Measurements from ENCODE around the gene ARFGEF3.
"Not testable (repeated sequence)": the region's sequence is repeated elsewhere in the genome, so short reads cannot be mapped to it uniquely, and the experiment has no call there.

The ARFGEF3 gene

DNA sequence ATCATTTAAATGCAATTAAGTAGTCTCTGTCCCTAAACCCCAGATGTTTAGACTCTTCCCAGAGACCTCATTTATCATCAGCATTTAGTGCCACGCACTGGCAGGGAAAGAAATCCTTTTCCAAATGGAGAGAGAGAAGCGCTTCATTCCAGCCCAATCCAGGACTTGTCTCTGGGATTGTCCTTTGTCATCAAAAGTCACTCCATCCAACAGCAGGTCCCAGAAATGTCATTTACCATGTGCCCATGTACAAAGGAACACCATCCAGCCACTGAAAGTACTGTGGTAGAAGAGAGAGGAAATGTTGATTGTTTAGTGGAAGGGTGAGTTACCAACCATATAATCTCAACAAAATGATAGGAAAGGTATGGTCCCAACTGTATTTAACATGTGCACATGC is 149.1 kb downstream of the ARFGEF3 start:
- no peak for DNase-seq

- no peak for DNase-seq
Measured at GRCh38 chr6:138311268-138311667, 149.5 kb downstream of the ARFGEF3 start.

DNA sequence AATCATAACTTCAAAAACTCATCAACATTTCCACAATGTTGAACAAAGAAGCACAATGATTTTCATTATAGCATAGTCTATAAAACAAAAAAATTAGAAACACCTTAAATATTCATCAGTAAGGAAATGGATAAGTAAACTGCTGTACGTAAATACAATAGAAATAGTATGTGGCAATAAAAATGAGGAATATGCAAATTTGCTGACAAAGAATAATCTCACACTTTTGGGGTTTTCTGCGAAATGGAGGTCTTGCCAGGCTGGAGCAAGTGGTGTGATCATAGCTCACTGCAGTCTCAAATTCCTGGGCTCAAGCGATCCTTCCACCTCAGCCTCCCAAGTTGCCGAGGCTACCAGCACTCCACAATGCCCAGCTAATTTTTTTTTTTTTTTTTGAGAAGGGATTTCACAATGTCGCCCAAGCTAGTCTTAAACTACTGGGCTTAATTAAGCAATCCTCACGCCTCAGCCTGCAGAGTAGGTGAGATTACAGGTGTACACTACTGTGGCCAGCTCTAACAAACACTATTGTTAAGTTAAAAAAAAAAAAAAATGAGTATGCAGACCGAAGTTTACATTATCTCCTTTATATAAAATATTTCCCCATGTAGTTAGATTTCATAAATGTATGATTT is 157.1 kb downstream of the ARFGEF3 start:
- no peak for DNase-seq

DNA sequence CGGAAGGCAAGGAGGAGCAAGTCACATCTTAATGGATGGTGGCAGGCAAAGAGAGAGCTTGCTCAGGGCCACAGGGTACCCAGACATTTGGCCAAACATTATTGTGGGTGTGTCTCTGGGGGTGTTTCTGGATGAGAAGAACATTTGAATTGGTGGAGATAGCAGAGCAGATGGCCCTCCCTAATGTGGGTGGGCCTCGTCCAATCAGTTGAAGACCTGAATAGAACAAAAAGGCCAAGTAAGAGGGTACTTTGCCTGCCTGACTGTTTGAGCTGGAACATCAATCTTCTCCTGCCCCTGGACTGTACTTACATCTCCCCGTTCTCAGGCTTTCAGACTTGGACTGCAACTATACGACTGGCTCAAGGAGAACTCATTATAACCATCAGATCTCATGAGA is 160.2 kb downstream of the ARFGEF3 start:
- DNase-seq = no peak

- DNase-seq = no peak
Measured at GRCh38 chr6:138323821-138324220, 162.1 kb downstream of the ARFGEF3 start.

- no peak for DNase-seq
Measured at GRCh38 chr6:138328210-138328609, 166.5 kb downstream of the ARFGEF3 start.

DNA sequence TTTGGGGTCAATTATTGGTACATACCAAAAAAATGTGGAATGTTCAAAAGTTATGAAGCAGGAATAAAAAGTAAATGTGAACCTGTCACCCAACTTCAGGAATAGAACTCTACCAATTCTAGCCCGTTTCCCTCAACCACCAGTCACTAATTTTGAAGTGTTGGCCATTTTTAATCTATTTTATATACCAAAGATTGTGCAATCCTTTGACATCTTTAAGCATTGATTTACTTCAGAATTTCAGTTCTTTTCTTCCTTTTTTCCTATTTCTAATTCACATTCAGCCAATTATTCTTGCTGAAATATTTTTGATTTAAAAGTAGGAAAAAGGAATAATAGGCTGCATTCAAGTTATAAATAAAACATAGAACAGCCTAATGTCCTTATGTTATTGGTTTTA is 169.0 kb downstream of the ARFGEF3 start:
- DNase-seq = no peak

- DNase-seq = no peak
Measured at GRCh38 chr6:138331444-138331843, 169.7 kb downstream of the ARFGEF3 start.

DNA sequence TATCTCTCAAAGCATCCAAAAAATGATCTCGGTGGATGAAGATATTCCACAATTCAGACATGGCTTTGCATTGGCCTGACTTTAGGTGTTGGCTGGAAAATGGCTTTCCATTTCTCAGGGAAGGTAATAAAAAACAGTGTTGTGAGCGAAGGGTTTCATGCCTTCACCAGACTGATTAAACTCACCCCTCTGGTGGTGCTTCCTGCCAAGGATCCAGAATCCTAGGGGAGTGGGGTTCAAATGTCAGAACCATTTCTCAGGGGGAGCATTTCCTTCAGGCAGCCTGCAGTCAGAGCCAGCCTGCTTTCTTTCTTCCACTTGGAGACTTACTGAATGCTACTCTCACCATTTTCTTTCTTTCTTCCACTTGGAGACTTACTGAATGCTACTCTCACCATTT is 170.2 kb downstream of the ARFGEF3 start:
- no peak for DNase-seq

GRCh38 chr6:138334000-138334399 is 172.3 kb downstream of the ARFGEF3 start:
- DNase-seq = no peak

DNA sequence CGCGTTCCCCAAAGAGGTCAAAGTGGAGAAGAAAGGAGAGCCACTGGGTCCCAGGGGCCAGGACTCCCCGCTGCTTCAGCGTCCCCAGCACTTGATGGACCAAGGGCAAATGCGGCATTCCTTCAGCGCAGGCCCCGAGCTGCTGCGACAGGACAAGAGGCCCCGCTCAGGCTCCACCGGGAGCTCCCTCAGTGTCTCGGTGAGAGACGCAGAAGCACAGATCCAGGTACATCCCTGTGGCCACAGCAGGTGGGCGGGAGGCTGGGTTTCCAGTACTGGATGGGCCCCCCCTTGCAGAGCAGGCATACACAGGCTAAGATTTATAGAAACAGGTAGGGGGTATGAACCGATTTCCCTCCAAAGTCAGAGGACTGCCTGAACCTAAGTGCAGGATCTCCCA is 173.2 kb downstream of the ARFGEF3 start:
- no peak for DNase-seq

DNA sequence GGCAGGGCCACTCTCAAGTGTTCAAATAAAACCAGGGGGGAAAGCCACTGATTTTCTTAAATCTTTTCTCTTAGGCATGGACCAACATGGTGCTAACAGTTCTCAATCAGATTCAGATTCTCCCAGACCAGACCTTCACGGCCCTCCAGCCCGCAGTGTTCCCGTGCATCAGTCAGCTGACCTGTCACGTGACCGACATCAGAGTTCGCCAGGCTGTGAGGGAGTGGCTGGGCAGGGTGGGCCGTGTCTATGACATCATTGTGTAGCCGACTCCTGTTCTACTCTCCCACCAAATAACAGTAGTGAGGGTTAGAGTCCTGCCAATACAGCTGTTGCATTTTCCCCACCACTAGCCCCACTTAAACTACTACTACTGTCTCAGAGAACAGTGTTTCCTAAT is 174.5 kb downstream of the ARFGEF3 start:
- no peak for DNase-seq

DNA sequence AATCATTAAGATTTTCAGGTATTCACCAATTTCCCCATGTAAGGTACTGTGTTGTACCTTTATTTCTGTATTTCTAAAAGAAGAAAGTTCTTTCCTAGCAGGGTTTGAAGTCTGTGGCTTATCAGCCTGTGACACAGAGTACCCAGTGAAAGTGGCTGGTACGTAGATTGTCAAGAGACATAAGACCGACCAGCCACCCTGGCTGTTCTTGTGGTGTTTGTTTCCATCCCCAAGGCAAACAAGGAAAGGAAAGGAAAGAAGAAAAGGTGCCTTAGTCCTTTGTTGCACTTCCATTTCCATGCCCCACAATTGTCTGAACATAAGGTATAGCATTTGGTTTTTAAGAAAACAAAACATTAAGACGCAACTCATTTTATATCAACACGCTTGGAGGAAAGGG is 175.3 kb downstream of the ARFGEF3 start:
- DNase-seq = no peak

DNA sequence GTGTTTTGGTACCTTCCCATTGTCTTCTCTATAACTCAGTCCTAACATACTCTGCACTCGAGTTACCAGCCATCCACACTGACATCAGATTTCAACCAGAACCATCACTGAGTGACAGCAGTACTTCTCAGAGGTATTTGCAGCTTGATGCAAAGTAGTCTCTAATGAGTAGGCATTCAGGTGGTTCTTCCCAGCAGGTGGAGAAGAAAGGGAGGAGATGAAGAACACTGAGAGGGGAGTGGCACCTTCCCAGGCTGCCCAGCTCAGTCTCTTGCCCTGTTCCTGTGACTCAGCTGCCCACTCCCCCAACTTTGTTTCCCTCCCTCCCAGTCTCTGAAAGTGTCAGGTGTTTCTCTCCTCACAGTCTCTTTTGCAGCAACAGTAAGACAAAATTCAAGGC is 177.3 kb downstream of the ARFGEF3 start:
- DNase-seq = no peak

GRCh38 chr6:138341176-138341575 is 179.4 kb downstream of the ARFGEF3 start:
- no peak for DNase-seq

- DNase-seq = no peak
Measured at GRCh38 chr6:138343112-138343511, 181.4 kb downstream of the ARFGEF3 start.

DNA sequence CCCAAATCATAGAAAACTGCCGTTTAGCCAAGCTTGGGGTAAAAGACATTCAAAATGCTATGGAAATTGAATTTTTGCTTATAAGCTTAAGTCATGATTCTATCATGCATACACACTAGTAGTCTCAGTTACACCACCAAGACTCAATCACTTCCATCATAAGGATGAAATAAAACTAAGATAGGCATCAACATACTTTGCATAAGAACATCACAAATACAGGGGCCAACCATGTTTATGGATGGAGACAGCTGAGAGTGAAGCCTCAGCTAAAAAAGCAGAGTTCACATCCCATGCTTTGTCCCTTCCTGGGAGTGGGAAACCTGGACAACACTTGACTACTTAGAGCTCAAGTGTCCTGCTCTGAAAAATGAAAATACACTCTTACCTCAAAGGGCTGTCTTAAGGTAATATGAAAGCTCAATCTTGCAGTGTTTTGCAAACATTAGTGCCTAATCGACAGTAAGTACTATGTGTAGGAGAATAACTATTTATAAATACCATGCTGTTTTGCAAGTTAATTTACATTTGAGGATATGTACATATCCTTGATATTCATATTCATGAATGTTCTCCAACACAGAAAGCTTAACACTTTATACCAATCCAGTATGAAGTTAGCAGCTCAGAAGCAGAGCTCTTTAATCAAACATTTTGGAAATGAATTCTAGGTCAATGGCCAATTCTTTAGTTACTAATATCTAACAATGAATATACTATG is 184.0 kb downstream of the ARFGEF3 start:
- DNase-seq = no peak

DNA sequence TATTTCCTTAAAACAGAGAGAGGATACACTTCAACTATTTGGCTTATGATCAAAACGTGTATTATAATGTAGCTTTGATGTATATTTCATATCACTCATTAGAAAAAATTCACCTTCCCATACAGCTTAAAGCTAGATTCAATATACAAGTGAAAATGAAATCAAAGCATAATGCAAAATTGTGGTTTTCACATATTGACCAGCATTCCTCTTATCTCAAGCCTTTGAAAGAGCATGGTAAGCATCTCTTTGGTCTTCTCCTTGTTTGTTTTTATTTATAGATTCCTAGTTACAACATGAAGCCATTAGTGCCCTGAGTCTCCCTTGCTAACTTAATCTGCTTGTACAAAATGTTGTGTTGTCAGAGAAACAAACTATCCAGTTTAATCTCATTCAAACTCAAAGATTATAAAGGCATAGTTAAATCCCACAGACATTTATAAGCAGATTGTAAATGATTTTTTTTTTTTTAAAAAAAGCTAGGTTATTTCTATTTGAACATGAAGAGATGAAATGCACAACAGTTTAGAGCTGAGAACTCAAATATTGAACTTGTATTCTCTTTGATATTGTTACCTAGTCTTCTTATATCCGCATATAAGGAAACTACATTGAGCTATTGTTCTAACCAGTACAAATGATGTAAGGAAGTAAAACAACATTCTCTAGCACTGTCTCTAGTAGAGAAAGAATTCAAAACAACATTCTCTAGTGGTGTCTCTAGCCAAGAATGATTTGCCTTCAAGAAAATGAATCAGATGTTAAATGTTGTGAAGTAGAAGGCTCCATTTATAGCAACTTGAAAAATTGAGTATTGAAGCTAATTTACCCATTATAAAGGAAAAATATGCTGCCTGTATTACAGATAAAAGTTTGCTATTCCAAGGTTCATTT is 184.8 kb downstream of the ARFGEF3 start:
- no peak for DNase-seq

DNA sequence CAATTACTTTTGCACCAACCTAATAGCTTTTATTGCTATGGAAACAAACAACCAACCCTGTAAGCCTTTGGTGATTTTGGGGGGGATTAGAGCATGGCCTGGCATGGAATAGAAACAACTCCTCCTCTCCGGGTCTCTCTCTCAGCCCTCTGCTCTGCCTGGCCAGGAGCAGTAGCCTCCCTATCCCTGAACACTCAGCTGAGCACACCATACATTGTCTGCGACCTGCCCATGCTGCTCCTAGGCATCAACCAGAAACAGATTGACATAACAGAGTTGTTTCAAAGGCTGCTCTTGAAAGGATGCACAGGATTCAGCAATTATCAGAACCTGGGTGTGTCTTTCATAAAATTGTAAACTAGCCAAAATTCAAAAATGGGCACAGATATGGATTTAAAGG is 186.1 kb downstream of the ARFGEF3 start:
- no peak for DNase-seq

DNA sequence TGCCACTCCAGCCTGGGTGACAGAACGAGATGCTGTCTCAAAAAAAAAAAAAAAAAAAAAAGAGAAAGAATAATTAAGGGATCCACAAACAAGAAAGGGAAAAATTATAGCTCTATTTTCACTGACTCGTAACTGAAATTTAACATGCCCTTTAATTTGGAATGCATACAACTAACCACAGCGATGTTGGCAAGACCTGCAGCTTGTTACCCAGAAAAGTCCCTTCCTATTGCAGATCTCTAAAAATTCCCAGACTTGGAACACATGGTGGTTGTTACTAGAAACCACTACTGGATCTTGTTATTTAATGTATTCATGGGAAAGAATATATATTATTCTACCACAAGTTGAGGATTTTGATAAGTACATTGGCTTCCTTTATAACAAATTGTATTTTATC is 188.2 kb downstream of the ARFGEF3 start:
- no peak for DNase-seq

DNA sequence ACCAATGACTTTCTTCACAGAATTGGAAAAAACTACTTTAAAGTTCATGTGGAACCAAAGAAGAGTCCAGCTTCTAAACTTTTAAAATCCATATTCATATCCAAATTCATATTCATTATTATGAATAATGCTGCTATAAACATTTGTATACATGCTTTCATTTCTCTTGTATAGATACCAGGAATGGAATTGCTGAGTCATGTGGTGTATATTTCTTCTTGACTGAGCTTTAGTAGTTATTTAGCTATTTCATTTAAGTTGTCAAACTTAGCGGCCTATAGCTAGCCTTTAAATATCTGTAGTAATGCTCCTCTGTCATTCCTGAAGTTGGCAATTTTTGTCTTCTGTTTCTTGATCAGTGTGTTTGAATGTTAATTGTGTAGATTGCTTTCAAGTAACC is 196.2 kb downstream of the ARFGEF3 start:
- DNase-seq = no peak

GRCh38 chr6:138368684-138369083 is 206.9 kb downstream of the ARFGEF3 start:
- not testable (repeated sequence) for DNase-seq

GRCh38 chr6:138370631-138371451 is 209.1 kb downstream of the ARFGEF3 start:
- DNase-seq = no peak
